Raji (cell line): ENCODE measurements around the gene PCDHB9.
"Not testable (repeated sequence)": the region's sequence is repeated elsewhere in the genome, so short reads cannot be mapped to it uniquely, and the experiment has no call there.

Experiments
- POLR2A ChIP-seq: IDR thresholded peaks from 2 replicates; pipeline ENCODE4 v1.6.1; 2011; ENCODE audit warnings: low read depth, low read length, control low read depth; ENCODE audit not compliant: insufficient read depth

Gene PCDHB9

GRCh38 chr5:141186897-141187512, at the start of gene PCDHB9:
Gene PCDHB9 (plus strand): TSS chr5:141187161. CDS start chr5:141187319, 158 bp downstream.
- no peak for TF ChIP-seq POLR2A

DNA sequence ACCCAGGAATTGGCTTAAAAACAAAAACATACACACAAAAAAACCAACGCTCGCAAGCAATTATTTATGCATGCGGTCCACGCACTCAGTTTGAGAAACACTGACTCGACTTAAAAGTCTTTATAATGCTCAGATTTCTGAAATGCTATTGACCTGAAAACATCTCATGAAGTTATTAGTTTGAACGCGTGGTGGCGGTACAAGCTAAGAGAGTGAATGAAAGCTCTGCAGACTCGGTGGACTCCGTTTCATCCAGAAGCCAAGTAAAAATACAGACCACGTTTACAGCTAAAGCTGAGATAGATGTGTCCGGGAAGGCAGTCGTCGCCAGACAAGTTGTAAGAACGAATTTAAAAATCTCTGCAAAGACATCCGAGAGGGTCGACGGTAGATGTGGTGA, 37.1 kb upstream of the PCDHB9 start, which contains the start of gene PCDHB6:
Gene PCDHB6 (plus strand): TSS at position 246 of the 400 bp plus-strand sequence. CDS start 201 bp downstream, outside the sequence.
- TF ChIP-seq POLR2A: no peak

- TF ChIP-seq POLR2A: no peak
Observed at GRCh38 chr5:141150224-141150992, 36.6 kb upstream of the PCDHB9 start.

DNA sequence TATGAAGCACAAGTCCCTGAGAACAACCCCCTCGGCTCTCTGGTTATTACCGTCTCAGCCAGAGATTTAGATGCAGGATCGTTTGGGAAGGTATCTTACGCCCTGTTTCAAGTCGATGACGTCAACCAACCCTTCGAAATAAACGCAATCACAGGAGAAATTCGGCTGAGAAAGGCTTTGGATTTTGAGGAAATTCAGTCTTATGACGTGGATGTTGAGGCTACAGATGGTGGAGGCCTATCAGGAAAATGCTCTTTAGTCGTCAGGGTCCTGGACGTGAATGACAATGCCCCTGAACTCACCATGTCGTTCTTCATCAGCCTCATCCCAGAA, 36.0 kb upstream of the PCDHB9 start:
- TF ChIP-seq POLR2A: no peak

GRCh38 chr5:141155540-141156374, 31.2 kb upstream of the PCDHB9 start:
- TF ChIP-seq POLR2A: no peak

GRCh38 chr5:141172381-141173204, 14.4 kb upstream of the PCDHB9 start, which contains the start of gene PCDHB7:
Gene PCDHB7 (plus strand): TSS chr5:141172644. CDS start chr5:141172836, 192 bp downstream.
- TF ChIP-seq POLR2A: no peak

GRCh38 chr5:141175933-141176332, 11.0 kb upstream of the PCDHB9 start:
- TF ChIP-seq POLR2A: no peak

- TF ChIP-seq POLR2A: not testable (repeated sequence)
Observed at GRCh38 chr5:141177577-141178191, 9.3 kb upstream of the PCDHB9 start, which contains the start of gene PCDHB8. Gene PCDHB8 (plus strand): TSS chr5:141177790. CDS start chr5:141178035, 245 bp downstream.

DNA sequence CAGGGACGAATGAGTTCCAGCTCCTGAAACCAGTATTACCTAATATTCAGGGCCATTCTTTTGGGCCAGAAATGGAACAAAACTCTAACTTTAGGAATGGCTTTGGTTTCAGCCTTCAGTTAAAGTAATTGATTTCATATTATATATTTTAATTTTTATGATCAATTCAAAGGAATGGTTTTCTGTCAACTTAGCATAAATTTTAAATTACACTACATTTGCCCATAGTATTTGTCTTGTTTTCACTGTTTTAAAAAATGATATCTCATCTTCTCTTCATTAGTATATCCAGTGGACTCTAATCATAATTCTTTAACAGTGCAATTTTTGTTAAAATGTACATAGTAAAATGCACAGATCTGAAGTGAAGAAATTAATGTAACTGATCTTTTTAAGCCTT, 6.6 kb upstream of the PCDHB9 start:
- no peak for TF ChIP-seq POLR2A

DNA sequence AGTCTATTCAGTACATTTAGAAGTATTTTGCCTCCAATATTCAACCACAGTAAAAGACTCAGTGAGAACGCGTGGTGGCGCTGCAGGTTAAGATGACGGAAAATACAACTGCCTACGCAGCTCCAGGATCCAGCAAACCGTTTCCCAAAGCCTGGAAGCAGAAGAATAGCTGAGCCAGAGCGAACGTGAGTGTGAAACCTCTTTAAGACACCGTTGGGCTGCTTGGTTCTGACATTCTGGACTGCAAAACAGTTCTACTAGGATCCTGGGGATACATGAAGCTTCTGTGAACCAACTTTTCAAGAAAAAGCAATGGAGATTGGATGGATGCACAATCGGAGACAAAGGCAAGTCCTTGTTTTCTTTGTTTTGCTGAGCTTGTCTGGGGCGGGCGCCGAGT, 4.7 kb upstream of the PCDHB9 start, which contains the start of gene PCDHB16:
Gene PCDHB16 (plus strand): TSS at position 140 of the 400 bp plus-strand sequence. CDS start 173 bp downstream, at position 313.
- TF ChIP-seq POLR2A: no peak

DNA sequence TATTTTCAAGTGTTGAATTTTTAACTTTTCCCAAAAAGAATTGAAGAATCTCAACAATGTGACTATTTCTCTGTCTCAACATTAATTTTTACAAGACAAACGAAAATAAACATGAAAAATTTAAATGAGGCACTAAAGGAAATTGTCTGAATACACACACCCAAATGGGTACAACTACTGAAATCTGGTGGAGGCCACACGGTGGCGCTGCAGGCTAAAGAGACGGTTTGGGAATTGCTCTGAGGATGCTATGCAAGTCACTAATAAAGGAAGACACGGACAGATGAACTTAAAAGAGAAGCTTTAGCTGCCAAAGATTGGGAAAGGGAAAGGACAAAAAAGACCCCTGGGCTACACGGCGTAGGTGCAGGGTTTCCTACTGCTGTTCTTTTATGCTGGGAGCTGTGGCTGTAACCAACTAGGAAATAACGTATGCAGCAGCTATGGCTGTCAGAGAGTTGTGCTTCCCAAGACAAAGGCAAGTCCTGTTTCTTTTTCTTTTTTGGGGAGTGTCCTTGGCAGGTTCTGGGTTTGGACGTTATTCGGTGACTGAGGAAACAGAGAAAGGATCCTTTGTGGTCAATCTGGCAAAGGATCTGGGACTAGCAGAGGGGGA, 5.3 kb downstream of the PCDHB9 start, which contains the start of gene PCDHB10:
Gene PCDHB10 (plus strand): TSS at position 244 of the 616 bp plus-strand sequence. CDS start 200 bp downstream, at position 444.
- TF ChIP-seq POLR2A: no peak

DNA sequence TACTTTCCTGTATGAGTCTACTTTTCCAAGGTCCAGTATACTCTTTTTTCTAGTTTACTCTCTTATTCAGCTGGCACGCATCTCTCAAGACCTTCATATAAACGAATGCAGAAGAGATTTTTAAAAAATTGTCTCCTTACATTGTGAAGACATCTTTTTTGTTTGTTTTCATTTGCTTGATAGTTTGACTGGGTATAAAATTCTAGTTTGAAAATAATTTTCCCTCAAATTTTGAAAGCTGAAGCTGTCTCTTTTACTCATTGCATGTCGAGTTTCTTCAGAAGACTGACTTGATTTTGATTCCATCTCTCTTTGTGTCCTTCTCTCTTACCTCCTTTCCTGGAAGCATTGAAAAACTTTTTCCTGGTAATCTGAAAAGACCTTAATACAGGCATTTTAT, 9.4 kb downstream of the PCDHB9 start:
- TF ChIP-seq POLR2A: no peak
